K562 (cell line): ENCODE results near the gene PRKRIP1. TPM values are rescaled to one million over a fixed set of nuclear protein-coding genes. Genes with fewer than 3 reads are reported as not detected.

Experiments used
- CC2D1A ChIP-seq: fragments of 450-650 bp; IDR thresholded peaks from 2 replicates; pipeline ENCODE4 v1.6.1; 2017; ENCODE audit warnings: mild to moderate bottlenecking
- KLF10 ChIP-seq: fragments of 250-450 bp; sonication (Bioruptor Pico); IDR thresholded peaks from 2 replicates; pipeline ENCODE4 v1.6.1; 2021; ENCODE audit warnings: matching md5 sums
- NFATC3 ChIP-seq: fragments of 450-650 bp; IDR thresholded peaks from 2 replicates; pipeline ENCODE4 v1.6.1; 2017; ENCODE audit warnings: mild to moderate bottlenecking
- NR4A1 ChIP-seq, 2 experiments: fragments of 250-450 bp in 1 of 2; fragments of 450-650 bp in 1 of 2; sonication (Bioruptor Pico) in 1 of 2; IDR thresholded peaks; 2 replicates each; pipeline versions ENCODE4 v1.4.0 to v1.6.1; 2016 to 2020; ENCODE audit warnings: mild to moderate bottlenecking in 2 of 2, missing compliant biosample characterization in 1 of 2, missing genetic modification characterization in 1 of 2, moderate library complexity in 1 of 2
- SMARCA5 ChIP-seq: fragments of 450-650 bp; IDR thresholded peaks from 2 replicates; pipeline ENCODE4 v1.6.1; 2016
- SMARCC2 ChIP-seq: fragments of 450-650 bp; IDR thresholded peaks from 2 replicates; pipeline ENCODE4 v1.6.1; 2017; ENCODE audit warnings: antibody characterized with exemption, moderate library complexity, mild to moderate bottlenecking, low read depth
- SMARCE1 ChIP-seq: fragments of 450-650 bp; IDR thresholded peaks from 2 replicates; pipeline ENCODE4 v1.7.1; 2016; ENCODE audit warnings: mild to moderate bottlenecking
- ZNF143 ChIP-seq: sonication (generic); formaldehyde crosslinking; IDR thresholded peaks from 2 replicates; pipeline ENCODE4 v1.9.0; 2022; ENCODE audit warnings: mild to moderate bottlenecking, missing genetic modification reagents
- ZNF253 ChIP-seq: fragments of 250-450 bp; sonication (Bioruptor Pico); conservative IDR thresholded peaks from 2 replicates; pipeline ENCODE4 v1.6.1; 2021; ENCODE audit warnings: mild to moderate bottlenecking
- ZNF57 ChIP-seq: fragments of 450-650 bp; formaldehyde crosslinking; IDR thresholded peaks from 2 replicates; pipeline ENCODE4 v1.4.0; 2020; ENCODE audit warnings: mild to moderate bottlenecking, moderate library complexity
- polyA plus RNA-seq, 8 experiments: library from polyadenylated mRNA; depleted of rRNA in 4 of 8; stranded (reverse) in 5 of 8; unstranded in 3 of 8; fragments of >200 nt; fragmentation: Nextera tagmentation in 2 of 8; fragmentation: Illumina TruSeq in 1 of 8; extraction: Ambion mirVana in 2 of 8; extraction: Trizol in 1 of 8; gene quantifications; 2 replicates each; pipeline versions ENCODE4 v1.2.1 to v1.2.3, GENCODE V29; 2011 to 2014; ENCODE audit warnings: inconsistent platforms in 1 of 8, missing spikeins in 1 of 8
- total RNA-seq, 7 experiments: library from RNA; depleted of rRNA in 6 of 7; stranded (reverse); fragments of >200 nt in 6 of 7; fragmentation: Illumina TruSeq in 2 of 7; extraction: Trizol in 2 of 7; gene quantifications; 2 replicates each; pipeline versions ENCODE4 v1.2.1 to v1.2.3, GENCODE V29; 2011 to 2021; ENCODE audit warnings: low replicate concordance in 1 of 7
- TF ChIP-seq, protein P1 (sequence below): fragments of 450-650 bp; IDR thresholded peaks from 2 replicates; pipeline ENCODE4 v1.6.1; 2016; ENCODE audit warnings: low read depth, mild to moderate bottlenecking, moderate library complexity
- TF ChIP-seq, protein P2 (sequence below): fragments of 450-650 bp; IDR thresholded peaks from 2 replicates; pipeline ENCODE4 v1.6.1; 2018; ENCODE audit not compliant: partially characterized antibody
- TF ChIP-seq, protein P3 (sequence below): fragments of 450-650 bp; IDR thresholded peaks from 2 replicates; pipeline ENCODE4 v1.7.0; 2016; ENCODE audit warnings: borderline replicate concordance
- TF ChIP-seq, protein P4 (sequence below): fragments of 450-650 bp; IDR thresholded peaks from 2 replicates; pipeline ENCODE4 v1.6.1; 2016; ENCODE audit warnings: mild to moderate bottlenecking
- TF ChIP-seq, protein P5 (sequence below), 3 experiments: fragments of 200-800 bp in 1 of 3; fragments of 250-450 bp in 1 of 3; fragments of 450-650 bp in 1 of 3; sonication (Bioruptor Pico) in 1 of 3; sonication (Bioruptor generic) in 1 of 3; formaldehyde crosslinking in 1 of 3; IDR thresholded peaks; 2 replicates each; pipeline versions ENCODE4 v1.6.1 to v1.8.0; 2016 to 2022; ENCODE audit warnings: mild to moderate bottlenecking in 2 of 3, missing genetic modification characterization in 2 of 3, missing compliant biosample characterization in 1 of 3, moderate library complexity in 1 of 3

PRKRIP1 gene
- total and polyA plus RNA-seq, 9 of the 15 experiments (the other 6 are each of a cell fraction or from before 2014, with no cell fraction given): 14.9 to 52.1 (median 19.8) TPM

DNA sequence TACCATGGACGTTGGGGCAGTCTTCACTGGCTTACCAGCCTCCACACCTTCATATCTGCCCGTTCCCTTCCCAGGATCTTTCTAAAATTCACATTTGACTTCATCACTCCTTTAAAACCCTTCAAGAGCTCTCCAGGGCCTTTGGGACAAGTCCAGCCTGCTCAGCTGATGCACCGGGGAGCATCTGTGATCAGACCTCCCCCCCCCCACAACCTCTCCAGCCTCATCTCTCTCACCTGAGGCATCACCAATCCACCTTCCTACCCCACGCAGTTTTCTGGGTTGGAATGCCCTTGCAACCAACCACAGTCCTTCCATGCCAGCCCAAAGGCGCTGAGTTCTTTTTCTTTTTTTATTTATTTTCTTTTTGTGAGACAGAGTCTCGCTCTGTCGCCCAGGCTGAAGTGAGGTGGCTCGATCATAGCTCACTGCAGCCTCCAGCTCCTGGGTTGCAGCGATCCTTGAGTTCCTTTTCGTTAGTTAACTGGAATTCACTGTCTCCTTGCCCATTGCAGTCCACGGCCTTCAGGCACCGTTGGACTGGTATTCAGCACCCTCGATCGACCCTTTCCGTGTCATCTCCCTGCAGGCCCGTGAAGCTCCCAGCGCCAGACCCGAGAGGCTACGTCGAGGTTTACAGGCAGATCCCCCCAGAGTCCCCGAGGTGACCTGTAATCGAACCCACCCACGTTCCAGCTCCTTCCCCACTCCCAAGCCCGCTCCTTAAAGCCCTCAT lies 67.8 kb downstream of the PRKRIP1 start (continued):
- TF ChIP-seq, protein P1, sequence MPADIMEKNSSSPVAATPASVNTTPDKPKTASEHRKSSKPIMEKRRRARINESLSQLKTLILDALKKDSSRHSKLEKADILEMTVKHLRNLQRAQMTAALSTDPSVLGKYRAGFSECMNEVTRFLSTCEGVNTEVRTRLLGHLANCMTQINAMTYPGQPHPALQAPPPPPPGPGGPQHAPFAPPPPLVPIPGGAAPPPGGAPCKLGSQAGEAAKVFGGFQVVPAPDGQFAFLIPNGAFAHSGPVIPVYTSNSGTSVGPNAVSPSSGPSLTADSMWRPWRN: no peak
- TF ChIP-seq SMARCC2 (no peak), ZNF253 (CRISPR knock-in tag) (no peak), NR4A1 (CRISPR knock-in tag; IDR thresholded peaks at IDR 0.05) (no peak), NR4A1 (tag; IDR thresholded peaks at IDR 0.05) (no peak), KLF10 (CRISPR knock-in tag) (no peak), SMARCE1 (peak; percentile 49; the same call in 1 of the 2 replicates), ZNF143 (CRISPR knock-in tag) (no peak), ZNF57 (CRISPR knock-in tag) (no peak), NFATC3 (no peak), CC2D1A (peak; percentile 20; the same call in 1 of the 2 replicates), SMARCA5 (peak; percentile 55; the same call in 1 of the 2 replicates)
- TF ChIP-seq, protein P2, sequence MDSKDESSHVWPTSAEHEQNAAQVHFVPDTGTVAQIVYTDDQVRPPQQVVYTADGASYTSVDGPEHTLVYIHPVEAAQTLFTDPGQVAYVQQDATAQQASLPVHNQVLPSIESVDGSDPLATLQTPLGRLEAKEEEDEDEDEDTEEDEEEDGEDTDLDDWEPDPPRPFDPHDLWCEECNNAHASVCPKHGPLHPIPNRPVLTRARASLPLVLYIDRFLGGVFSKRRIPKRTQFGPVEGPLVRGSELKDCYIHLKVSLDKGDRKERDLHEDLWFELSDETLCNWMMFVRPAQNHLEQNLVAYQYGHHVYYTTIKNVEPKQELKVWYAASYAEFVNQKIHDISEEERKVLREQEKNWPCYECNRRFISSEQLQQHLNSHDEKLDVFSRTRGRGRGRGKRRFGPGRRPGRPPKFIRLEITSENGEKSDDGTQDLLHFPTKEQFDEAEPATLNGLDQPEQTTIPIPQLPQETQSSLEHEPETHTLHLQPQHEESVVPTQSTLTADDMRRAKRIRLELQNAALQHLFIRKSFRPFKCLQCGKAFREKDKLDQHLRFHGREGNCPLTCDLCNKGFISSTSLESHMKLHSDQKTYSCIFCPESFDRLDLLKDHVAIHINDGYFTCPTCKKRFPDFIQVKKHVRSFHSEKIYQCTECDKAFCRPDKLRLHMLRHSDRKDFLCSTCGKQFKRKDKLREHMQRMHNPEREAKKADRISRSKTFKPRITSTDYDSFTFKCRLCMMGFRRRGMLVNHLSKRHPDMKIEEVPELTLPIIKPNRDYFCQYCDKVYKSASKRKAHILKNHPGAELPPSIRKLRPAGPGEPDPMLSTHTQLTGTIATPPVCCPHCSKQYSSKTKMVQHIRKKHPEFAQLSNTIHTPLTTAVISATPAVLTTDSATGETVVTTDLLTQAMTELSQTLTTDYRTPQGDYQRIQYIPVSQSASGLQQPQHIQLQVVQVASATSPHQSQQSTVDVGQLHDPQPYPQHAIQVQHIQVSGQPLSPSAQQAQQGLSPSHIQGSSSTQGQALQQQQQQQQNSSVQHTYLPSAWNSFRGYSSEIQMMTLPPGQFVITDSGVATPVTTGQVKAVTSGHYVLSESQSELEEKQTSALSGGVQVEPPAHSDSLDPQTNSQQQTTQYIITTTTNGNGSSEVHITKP: no peak
- TF ChIP-seq, protein P3, sequence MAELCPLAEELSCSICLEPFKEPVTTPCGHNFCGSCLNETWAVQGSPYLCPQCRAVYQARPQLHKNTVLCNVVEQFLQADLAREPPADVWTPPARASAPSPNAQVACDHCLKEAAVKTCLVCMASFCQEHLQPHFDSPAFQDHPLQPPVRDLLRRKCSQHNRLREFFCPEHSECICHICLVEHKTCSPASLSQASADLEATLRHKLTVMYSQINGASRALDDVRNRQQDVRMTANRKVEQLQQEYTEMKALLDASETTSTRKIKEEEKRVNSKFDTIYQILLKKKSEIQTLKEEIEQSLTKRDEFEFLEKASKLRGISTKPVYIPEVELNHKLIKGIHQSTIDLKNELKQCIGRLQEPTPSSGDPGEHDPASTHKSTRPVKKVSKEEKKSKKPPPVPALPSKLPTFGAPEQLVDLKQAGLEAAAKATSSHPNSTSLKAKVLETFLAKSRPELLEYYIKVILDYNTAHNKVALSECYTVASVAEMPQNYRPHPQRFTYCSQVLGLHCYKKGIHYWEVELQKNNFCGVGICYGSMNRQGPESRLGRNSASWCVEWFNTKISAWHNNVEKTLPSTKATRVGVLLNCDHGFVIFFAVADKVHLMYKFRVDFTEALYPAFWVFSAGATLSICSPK: 0 out of 2 replicates have a peak, but pooled peaks have one; percentile 47
- TF ChIP-seq, protein P4, sequence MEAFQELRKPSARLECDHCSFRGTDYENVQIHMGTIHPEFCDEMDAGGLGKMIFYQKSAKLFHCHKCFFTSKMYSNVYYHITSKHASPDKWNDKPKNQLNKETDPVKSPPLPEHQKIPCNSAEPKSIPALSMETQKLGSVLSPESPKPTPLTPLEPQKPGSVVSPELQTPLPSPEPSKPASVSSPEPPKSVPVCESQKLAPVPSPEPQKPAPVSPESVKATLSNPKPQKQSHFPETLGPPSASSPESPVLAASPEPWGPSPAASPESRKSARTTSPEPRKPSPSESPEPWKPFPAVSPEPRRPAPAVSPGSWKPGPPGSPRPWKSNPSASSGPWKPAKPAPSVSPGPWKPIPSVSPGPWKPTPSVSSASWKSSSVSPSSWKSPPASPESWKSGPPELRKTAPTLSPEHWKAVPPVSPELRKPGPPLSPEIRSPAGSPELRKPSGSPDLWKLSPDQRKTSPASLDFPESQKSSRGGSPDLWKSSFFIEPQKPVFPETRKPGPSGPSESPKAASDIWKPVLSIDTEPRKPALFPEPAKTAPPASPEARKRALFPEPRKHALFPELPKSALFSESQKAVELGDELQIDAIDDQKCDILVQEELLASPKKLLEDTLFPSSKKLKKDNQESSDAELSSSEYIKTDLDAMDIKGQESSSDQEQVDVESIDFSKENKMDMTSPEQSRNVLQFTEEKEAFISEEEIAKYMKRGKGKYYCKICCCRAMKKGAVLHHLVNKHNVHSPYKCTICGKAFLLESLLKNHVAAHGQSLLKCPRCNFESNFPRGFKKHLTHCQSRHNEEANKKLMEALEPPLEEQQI: no peak
- TF ChIP-seq, protein P5, sequence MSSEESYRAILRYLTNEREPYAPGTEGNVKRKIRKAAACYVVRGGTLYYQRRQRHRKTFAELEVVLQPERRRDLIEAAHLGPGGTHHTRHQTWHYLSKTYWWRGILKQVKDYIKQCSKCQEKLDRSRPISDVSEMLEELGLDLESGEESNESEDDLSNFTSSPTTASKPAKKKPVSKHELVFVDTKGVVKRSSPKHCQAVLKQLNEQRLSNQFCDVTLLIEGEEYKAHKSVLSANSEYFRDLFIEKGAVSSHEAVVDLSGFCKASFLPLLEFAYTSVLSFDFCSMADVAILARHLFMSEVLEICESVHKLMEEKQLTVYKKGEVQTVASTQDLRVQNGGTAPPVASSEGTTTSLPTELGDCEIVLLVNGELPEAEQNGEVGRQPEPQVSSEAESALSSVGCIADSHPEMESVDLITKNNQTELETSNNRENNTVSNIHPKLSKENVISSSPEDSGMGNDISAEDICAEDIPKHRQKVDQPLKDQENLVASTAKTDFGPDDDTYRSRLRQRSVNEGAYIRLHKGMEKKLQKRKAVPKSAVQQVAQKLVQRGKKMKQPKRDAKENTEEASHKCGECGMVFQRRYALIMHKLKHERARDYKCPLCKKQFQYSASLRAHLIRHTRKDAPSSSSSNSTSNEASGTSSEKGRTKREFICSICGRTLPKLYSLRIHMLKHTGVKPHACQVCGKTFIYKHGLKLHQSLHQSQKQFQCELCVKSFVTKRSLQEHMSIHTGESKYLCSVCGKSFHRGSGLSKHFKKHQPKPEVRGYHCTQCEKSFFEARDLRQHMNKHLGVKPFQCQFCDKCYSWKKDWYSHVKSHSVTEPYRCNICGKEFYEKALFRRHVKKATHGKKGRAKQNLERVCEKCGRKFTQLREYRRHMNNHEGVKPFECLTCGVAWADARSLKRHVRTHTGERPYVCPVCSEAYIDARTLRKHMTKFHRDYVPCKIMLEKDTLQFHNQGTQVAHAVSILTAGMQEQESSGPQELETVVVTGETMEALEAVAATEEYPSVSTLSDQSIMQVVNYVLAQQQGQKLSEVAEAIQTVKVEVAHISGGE (CRISPR knock-in tag; IDR thresholded peaks at IDR 0.05): no peak
